Duodenal mucosa (tissue), 2 donors: Measurements from ENCODE around the gene AGA.

Experiments
- H3K27ac ChIP-seq: one replicate; pipeline ENCODE4 v1.7.0; 2013; ENCODE audit warnings: low read depth, low read length
- H3K27me3 ChIP-seq, 2 donors: one replicate each; pipeline ENCODE4 v1.7.0; 2013; ENCODE audit warnings: low read length in 2 of 2, control low read depth in 1 of 2; ENCODE audit not compliant: insufficient read depth in 2 of 2, control insufficient read depth in 1 of 2
- H3K36me3 ChIP-seq, 2 donors: one replicate each; pipeline ENCODE4 v1.7.0; 2013; ENCODE audit warnings: low read length in 2 of 2, control low read depth in 1 of 2; ENCODE audit not compliant: insufficient read depth in 2 of 2, control insufficient read depth in 1 of 2
- H3K4me1 ChIP-seq, 2 donors: one replicate each; pipeline ENCODE4 v1.7.0; 2013; ENCODE audit warnings: low read length in 2 of 2, control low read depth in 1 of 2; ENCODE audit not compliant: insufficient read depth in 2 of 2, control insufficient read depth in 1 of 2
- H3K4me3 ChIP-seq, 2 donors: one replicate each; pipeline ENCODE4 v1.7.0; 2013; ENCODE audit warnings: low read length in 2 of 2, low read depth in 1 of 2
- H3K9ac ChIP-seq, 2 donors: one replicate each; pipeline ENCODE4 v1.7.0; 2013; ENCODE audit warnings: low read length in 2 of 2, low read depth in 1 of 2
- H3K9me3 ChIP-seq, 2 donors: one replicate each; pipeline ENCODE4 v1.7.0; 2013; ENCODE audit warnings: low read length in 2 of 2, control low read depth in 1 of 2; ENCODE audit not compliant: control insufficient read depth in 1 of 2

Gene AGA

DNA sequence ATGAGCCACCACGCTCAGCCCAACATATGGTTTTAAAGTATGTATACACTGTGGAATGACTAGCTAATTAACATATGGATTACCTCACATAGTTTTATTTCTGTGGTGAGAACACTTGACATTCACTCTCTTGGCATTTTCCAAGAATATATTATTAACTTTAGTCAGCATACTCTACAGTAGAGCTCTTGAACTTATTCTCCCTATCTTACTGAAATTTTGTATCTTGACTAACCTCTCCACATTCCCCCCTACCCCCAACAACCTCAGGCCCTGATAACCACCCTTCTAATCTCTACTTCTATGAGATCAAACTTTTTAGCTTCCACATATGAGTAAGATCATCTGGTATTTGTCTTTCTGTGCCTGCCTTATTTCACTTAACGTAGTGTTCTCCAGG, 38.6 kb upstream of the AGA start:
- Histone ChIP-seq H3K4me1 (no peaks in the 10 kb centered on the region), H3K27ac (no peak overlapping the region), H3K9ac (no peak overlapping the region), H3K4me3 (no peak overlapping the region), H3K36me3 (no peaks in the 10 kb centered on the region), H3K9me3 (no peaks in the 10 kb centered on the region), H3K27me3 (no peaks in the 10 kb centered on the region)

DNA sequence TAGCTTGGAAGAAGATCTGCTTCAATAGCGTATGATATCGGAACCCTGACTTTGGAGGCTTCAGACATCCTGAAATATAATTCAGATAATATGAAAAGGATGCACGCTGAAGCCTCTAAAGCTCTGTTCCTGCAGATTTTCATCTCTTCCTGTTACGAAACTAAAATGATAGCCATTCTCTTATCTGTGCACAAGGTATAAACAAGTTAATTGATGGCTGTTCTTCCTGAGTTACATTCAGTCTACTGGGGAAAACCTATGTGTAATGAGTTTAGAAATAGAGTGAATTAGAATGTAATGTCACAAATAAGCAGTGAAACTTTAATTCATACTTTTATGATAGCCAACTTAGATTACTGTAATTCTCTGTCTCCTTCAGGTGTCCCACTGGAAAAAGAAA, 36.8 kb upstream of the AGA start:
- Histone ChIP-seq H3K4me3 (no peak overlapping the region), H3K27ac (no peak overlapping the region), H3K36me3 (no peaks in the 10 kb centered on the region), H3K4me1 (no peaks in the 10 kb centered on the region), H3K27me3 (no peaks in the 10 kb centered on the region), H3K9me3 (no peaks in the 10 kb centered on the region), H3K9ac (no peak overlapping the region)

DNA sequence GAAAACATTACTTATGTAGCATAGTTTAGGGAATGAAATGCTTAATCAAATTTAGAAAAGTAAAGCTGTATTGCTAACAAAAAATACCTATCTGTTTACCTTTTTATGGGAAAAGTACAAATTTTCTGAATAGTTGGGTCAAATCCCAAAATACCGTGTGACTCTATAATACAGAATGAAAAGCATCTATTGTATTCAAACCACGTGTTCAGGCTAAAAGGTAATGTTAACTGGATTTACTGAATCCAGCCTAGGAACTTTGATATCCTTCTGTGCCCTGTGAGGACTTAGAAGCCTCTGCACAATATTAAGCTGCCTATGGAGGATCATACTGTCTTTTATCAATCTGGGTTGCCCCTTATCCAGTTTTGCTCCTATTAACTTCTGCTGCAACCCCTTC, 36.3 kb upstream of the AGA start:
- Histone ChIP-seq H3K36me3 (no peaks in the 10 kb centered on the region), H3K27me3 (no peaks in the 10 kb centered on the region), H3K9me3 (no peaks in the 10 kb centered on the region), H3K27ac (no peak overlapping the region), H3K4me1 (no peaks in the 10 kb centered on the region), H3K9ac (no peak overlapping the region), H3K4me3 (no peak overlapping the region)

DNA sequence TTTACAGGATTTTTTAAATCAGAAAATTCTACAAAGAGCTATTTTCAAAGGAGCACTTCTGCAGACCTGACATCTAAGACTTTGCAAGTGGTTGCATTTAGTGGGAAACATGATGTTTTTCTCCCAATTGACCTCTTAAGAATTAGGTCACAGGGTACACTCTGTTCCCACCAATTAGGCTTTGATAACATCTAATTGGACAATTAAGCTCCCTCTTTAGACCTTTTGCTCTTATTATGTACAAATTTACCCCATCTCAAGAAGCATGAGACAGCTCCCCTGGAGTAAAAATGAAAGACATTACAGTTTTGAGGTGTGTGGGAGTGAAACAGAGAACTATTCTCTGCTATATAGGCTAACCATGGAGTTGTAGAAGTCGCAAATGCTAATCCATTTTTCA, 31.8 kb upstream of the AGA start:
- Histone ChIP-seq H3K27ac (no peak overlapping the region), H3K4me3 (no peak overlapping the region)

DNA sequence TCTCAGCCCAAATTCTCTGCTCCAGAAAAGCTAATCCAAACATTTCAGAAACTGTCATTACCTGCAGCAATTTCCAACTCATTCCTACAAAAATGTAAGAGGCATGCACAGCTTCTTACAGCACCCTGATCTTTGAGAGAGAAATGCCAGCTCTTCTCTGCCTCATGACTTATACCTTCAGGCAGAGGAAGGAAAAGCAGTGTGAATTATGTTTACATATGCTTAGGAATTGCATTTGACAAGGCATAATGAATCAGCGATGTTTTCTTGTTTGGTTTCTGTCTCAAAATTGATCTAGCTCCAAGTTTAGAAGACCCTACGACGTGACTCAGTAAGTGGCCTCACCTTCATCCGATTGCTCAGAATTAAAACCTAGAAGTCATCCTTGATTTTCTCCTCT, 21.8 kb upstream of the AGA start:
- Histone ChIP-seq H3K36me3 (no peaks in the 10 kb centered on the region), H3K27me3 (no peaks in the 10 kb centered on the region), H3K9me3 (no peaks in the 10 kb centered on the region), H3K4me1 (no peaks in the 10 kb centered on the region), H3K27ac (no peak overlapping the region), H3K9ac (no peak overlapping the region), H3K4me3 (no peak overlapping the region)

More for the DNA sequence above, 31.8 kb upstream of the AGA start:
- Histone ChIP-seq H3K36me3 (no peaks in the 10 kb centered on the region), H3K9ac (no peak overlapping the region), H3K27me3 (no peaks in the 10 kb centered on the region), H3K4me1 (no peaks in the 10 kb centered on the region), H3K9me3 (no peaks in the 10 kb centered on the region)

- Histone ChIP-seq H3K27me3 (no peaks in the 10 kb centered on the region), H3K4me3 (no peak overlapping the region), H3K9me3 (no peaks in the 10 kb centered on the region), H3K27ac (no peak overlapping the region), H3K9ac (no peak overlapping the region), H3K4me1 (no peaks in the 10 kb centered on the region), H3K36me3 (no peaks in the 10 kb centered on the region)
These were observed 19.4 kb upstream of the AGA start for GRCh38 chr4:177461606-177462005.

DNA sequence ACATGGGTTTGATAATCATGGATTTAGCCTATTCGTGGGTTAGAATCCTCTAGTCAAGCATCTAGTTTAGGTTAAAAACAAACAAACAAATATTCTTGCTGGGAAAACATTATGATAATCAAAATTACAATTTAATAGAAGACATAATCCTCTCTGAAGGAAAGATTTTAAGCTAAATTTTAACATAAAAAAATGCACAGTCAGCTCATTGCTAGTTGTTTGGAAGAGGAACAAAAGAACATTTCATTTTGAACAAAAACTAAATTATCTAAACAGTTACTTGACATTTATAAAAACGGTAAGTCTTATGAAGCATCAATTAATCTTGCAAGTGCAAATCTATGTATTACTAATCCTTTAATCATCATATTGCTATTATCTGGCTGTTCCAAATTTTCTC, 18.2 kb upstream of the AGA start:
- Histone ChIP-seq H3K27me3 (no peaks in the 10 kb centered on the region), H3K4me1 (peaks cover 0 to 3% of the 10 kb centered on the region in 2 donors), H3K27ac (no peak overlapping the region), H3K9ac (no peak overlapping the region), H3K36me3 (no peaks in the 10 kb centered on the region), H3K4me3 (no peak overlapping the region), H3K9me3 (no peaks in the 10 kb centered on the region)

- no peak overlapping the region for H3K4me3 ChIP-seq
- H3K27ac ChIP-seq = no peak overlapping the region
- no peaks in the 10 kb centered on the region for H3K9me3 ChIP-seq
These were observed 13.3 kb upstream of the AGA start for GRCh38 chr4:177455561-177455970.

DNA sequence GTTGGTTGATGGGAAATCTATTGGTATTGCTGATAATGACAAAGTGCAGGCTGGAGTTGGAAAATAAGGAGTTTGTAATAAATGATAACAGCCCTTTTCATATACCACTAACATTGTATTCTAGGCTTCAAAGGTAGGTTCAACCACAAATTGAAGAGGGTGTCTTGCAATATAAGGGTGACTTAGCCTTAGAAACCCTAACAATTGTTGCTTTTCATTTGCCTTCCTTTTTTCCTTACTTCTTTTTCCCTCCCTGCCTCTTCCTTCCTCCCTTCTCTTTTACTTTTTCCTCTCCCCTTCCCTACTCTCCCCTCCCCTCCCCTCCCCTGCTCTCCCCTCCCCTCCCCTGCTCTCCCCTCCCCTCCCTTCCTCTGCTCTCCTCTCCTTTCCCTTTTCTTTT, 10.9 kb upstream of the AGA start:
- no peak overlapping the region for H3K4me3 ChIP-seq
- H3K9ac ChIP-seq = no peak overlapping the region
- H3K27ac ChIP-seq = no peak overlapping the region
- no peaks in the 10 kb centered on the region for H3K36me3 ChIP-seq
- no peaks in the 10 kb centered on the region for H3K27me3 ChIP-seq
- peaks cover 0 to 3% of the 10 kb centered on the region in 2 donors for H3K4me1 ChIP-seq
- H3K9me3 ChIP-seq = no peaks in the 10 kb centered on the region

More at GRCh38 chr4:177455561-177455970, 13.3 kb upstream of the AGA start:
- H3K4me1 ChIP-seq = peaks cover 0 to 3% of the 10 kb centered on the region in 2 donors
- H3K36me3 ChIP-seq = no peaks in the 10 kb centered on the region
- no peaks in the 10 kb centered on the region for H3K27me3 ChIP-seq
- no peak overlapping the region for H3K9ac ChIP-seq

DNA sequence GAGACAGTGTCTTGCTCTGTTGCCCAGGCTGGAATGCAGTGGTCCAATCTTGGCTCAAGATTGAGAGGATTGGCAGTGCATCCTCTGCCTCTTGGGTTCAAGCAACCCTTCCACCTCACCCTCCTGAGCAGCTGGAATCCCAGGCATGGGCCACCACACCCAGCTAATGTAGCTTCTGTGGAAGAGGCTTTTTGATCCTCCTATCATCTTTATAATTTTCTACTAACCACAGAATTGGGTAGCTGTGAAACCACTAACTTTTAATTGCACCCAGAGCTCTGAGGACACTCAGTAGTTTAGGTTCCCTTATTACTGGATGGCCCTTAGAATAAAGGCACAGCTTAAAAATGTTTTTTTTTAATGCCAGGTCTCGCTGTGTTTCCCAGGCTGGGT, 8.9 kb upstream of the AGA start:
- Histone ChIP-seq H3K27me3 (no peaks in the 10 kb centered on the region), H3K36me3 (no peaks in the 10 kb centered on the region), H3K4me1 (peaks cover 0 to 3% of the 10 kb centered on the region in 2 donors), H3K27ac (no peak overlapping the region), H3K4me3 (no peak overlapping the region), H3K9me3 (no peaks in the 10 kb centered on the region), H3K9ac (no peak overlapping the region)

- Histone ChIP-seq H3K4me3 (no peak overlapping the region), H3K36me3 (no peaks in the 10 kb centered on the region), H3K27ac (no peak overlapping the region), H3K9ac (no peak overlapping the region), H3K4me1 (no peaks in the 10 kb centered on the region), H3K27me3 (no peaks in the 10 kb centered on the region), H3K9me3 (no peaks in the 10 kb centered on the region)
These were observed 8.3 kb upstream of the AGA start for GRCh38 chr4:177450426-177451107.
